Panc1 (cell line): ENCODE measurements around the gene ADAMTSL3.

Experiments
- CTCF ChIP-seq: fragments of 450-650 bp; IDR thresholded peaks from 2 replicates; pipeline ENCODE4 v1.5.1; 2017; ENCODE audit warnings: mild to moderate bottlenecking
- POLR2AphosphoS5 ChIP-seq: IDR thresholded peaks from 2 replicates; pipeline ENCODE4 v1.6.1; 2012; ENCODE audit warnings: mild to moderate bottlenecking, low read depth, low read length, moderate library complexity
- REST ChIP-seq, 2 experiments: IDR thresholded peaks; 2 replicates each; pipeline ENCODE4 v1.6.1; 2011 to 2012; ENCODE audit warnings: low read depth in 2 of 2, control low read depth in 1 of 2, low read length in 1 of 2, mild to moderate bottlenecking in 1 of 2, moderate library complexity in 1 of 2; ENCODE audit not compliant: insufficient read depth in 1 of 2
- SIN3A ChIP-seq: IDR thresholded peaks from 2 replicates; pipeline ENCODE4 v1.6.1; 2012; ENCODE audit warnings: low read depth, mild to moderate bottlenecking, low read length, moderate library complexity, borderline replicate concordance; ENCODE audit not compliant: insufficient read depth

- TF ChIP-seq CTCF, result no peak
- TF ChIP-seq POLR2AphosphoS5, result no peak
- no peak for TF ChIP-seq REST (IDR thresholded peaks at IDR 0.05; ENCODE audit: insufficient read depth in 1 of 2, low read depth in 2 of 2, low read length in 1 of 2)
- no peak for TF ChIP-seq SIN3A
Observed at GRCh38 chr15:83886321-83886720, 232.4 kb downstream of the ADAMTSL3 start.
